Upper lobe of left lung (tissue), 4 donors: ENCODE results near the gene AFF3.

ENCODE experiments used
- POLR2A ChIP-seq, 4 donors: fragments of 450-650 bp; IDR thresholded peaks; one replicate each; pipeline ENCODE4 v1.5.1; 2016 to 2017; ENCODE audit warnings: antibody characterized with exemption in 4 of 4, mild to moderate bottlenecking in 2 of 4
- POLR2AphosphoS5 ChIP-seq, 2 donors: sonication (generic); formaldehyde crosslinking; IDR thresholded peaks; one replicate each; pipeline ENCODE4 v1.5.1; 2017; ENCODE audit warnings: antibody characterized with exemption in 2 of 2
- TF ChIP-seq, protein P1 (sequence below), 6 experiments: fragments of 450-650 bp in 4 of 6; fragments of 200-600 bp in 2 of 6; sonication (generic) in 2 of 6; IDR thresholded peaks; one replicate each; pipeline ENCODE4 v1.5.1; 2016 to 2019; ENCODE audit warnings: antibody characterized with exemption in 6 of 6

DNA sequence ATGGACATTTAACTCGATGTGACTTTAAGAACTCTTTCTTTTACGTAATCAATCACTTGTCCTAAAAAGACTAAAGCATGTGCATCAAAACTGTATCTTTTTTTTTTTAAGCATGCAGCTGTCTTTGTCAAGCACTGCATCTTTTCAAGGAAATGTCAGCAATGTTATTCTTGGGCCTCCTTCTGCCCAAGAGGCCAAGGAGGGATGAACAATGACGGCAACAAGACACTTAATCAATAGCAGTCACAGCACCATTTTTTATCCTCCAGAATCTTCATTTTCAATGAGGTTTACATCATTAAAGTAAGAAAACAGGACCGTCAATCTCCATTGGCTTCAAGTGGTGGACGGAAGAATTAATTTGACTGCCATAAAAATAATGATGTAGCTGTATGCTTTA is 253.8 kb downstream of the AFF3 start:
- TF ChIP-seq, protein P1, sequence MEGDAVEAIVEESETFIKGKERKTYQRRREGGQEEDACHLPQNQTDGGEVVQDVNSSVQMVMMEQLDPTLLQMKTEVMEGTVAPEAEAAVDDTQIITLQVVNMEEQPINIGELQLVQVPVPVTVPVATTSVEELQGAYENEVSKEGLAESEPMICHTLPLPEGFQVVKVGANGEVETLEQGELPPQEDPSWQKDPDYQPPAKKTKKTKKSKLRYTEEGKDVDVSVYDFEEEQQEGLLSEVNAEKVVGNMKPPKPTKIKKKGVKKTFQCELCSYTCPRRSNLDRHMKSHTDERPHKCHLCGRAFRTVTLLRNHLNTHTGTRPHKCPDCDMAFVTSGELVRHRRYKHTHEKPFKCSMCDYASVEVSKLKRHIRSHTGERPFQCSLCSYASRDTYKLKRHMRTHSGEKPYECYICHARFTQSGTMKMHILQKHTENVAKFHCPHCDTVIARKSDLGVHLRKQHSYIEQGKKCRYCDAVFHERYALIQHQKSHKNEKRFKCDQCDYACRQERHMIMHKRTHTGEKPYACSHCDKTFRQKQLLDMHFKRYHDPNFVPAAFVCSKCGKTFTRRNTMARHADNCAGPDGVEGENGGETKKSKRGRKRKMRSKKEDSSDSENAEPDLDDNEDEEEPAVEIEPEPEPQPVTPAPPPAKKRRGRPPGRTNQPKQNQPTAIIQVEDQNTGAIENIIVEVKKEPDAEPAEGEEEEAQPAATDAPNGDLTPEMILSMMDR (IDR thresholded peaks at IDR 0.05) = no peak
- no peak for TF ChIP-seq POLR2AphosphoS5 (IDR thresholded peaks at IDR 0.05)
- no peak for TF ChIP-seq POLR2A (IDR thresholded peaks at IDR 0.05)
